HG03039 (cell line): ENCODE results near the gene ANGPTL8.

Experiments used
- ATAC-seq: cut with Tn5 transposase; IDR thresholded peaks from one replicate; pipeline ENCODE4 v1.9.1; 2021; ENCODE audit warnings: mild to moderate bottlenecking, moderate library complexity; ENCODE audit not compliant: unreplicated experiment

The ANGPTL8 gene

DNA sequence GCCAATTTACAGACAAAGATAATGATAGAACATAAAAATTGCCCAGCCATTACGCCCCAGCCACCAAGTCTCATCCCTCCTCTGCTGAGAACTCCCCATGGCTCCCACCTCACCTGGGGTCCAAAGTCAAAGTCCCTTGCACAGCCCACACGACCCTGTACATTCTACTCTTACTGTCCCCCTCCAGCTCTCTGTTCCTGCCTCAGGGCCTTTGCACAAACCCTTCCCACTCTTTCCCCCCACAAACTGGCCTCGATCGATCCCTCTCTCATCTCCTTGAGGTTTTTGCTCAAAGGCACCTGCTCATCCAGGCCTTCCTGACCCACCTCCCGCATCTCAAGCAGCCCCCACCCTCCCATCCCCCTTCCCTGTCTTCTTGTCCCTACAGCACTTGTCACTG, 21.6 kb downstream of the ANGPTL8 start:
- no peak for ATAC-seq

DNA sequence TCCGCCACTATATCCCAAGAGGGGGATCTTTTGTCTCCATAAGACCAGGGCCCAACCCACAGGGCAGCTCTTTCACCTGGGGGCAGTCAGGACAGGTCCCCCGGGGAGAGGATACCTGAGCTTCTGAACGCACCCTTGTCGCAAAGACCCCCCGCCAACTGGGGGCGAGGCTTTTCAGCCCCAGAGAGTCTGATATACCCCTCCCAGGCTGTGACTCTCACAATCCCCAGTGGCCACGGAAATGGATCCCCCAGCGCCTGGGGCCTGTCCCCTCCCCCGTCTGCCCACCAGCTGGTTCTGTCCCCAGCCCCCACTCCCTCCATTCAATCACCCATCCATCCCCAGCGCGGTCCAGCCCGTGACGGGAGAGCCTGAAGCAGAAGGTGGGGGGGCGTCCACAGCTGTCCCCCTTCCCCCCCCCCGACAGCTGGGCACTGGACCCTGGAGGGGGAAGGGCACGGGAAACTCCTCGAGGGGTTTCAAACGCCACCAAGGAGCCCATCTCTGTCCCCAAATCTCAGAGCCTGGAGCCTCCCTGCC, 22.1 kb downstream of the ANGPTL8 start:
- no peak for ATAC-seq

DNA sequence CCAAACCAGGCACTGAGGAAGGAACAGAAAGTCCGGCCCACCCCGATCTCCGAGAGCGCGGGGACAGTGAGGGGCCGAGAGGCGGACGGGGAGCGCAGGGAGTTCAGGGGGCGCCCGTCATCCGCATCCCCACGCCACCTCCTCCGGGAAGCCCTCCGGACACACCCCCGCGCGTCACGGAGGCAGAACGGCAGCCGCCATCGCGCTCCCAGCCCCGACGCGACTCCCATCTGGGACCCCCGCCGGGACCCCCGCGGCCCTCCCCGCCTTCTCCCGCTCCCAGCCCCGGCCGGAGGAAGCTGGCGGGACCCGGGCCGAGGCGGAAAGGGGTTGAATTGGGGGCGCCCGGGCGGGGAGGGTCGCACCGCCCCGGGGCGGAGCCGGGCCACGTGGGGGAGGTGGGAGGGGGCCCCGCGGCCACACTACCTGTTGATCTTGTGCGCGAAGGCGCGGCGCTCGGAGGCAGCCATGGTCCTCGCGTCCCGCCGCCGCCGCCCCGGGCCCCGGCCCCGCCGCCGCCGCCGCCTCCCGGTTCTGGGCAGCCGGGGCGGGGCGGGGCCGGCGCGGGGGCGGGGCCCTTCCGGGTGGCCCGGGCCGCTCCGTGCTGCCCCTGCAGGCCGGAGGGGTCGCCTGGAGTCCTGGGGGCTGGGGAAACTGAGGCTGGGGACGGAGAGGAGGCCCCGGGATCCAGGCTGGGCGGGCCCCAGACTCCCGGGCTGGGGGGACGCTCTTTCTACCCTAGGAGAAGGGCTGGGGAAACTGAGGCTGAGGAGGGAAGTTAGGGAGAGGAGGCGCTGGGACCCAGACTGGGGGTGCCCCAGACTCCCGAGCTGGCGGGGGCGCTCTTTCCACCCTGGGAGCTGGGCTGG, 22.8 kb downstream of the ANGPTL8 start, which contains the start of gene DOCK6:
DOCK6 (minus strand) TSS at position 554 of the 869 bp plus-strand sequence; CDS start at position 470, 84 bp downstream.
- ATAC-seq = no peak

DNA sequence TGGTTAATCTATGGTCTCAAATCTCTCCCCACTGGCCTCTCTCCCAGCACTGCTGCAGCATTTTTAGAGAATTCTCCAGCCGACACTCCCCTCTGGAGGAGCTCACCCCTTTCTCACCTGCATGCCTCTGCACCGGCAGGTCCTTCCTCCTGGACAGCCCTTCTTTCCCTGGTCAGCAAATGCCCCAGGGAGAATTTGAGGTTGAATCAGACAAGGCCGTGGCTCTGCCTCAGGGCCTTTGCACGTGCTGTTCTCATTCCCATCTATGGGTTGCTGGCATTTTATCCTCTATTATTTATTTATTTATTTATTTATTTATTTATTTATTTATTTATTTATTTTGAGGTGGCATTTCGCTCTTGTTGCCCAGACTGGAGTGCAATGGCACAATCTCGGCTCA, 24.3 kb downstream of the ANGPTL8 start:
- no peak for ATAC-seq

DNA sequence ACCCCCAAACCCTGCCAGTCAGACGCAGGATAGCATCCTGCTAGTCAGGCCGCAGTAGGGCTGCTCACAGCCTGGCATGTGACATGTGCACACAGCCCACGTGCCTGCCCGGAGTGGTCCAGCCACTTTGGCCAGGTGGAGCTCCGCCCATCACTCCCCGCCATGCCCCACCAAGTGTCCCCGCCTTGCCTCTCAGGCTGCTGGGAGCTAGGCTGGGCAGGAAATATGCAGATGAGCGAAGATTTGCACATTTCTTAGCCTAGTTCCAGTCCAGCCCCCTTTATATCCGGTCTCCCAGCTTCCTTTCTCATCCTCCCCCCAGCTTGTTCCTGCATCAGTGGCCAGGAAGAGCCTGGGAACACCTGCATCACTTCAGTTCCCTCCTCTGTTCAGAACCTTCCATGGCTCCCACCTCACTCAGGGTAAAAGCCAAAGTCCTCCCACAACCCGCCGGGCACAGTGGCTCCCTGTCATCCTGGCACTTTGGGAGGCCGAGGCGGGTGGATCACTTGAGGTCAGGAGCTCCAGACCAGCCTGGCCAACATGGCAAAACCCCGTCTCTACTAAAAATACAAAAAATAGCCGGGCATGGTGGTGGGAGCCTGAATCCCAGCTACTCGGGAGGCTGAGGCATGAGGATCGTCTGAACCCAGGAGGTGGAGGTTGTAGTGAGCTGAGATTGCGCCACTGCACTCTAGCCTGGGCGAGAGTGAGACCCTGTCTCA, 25.2 kb downstream of the ANGPTL8 start:
- ATAC-seq = no peak

DNA sequence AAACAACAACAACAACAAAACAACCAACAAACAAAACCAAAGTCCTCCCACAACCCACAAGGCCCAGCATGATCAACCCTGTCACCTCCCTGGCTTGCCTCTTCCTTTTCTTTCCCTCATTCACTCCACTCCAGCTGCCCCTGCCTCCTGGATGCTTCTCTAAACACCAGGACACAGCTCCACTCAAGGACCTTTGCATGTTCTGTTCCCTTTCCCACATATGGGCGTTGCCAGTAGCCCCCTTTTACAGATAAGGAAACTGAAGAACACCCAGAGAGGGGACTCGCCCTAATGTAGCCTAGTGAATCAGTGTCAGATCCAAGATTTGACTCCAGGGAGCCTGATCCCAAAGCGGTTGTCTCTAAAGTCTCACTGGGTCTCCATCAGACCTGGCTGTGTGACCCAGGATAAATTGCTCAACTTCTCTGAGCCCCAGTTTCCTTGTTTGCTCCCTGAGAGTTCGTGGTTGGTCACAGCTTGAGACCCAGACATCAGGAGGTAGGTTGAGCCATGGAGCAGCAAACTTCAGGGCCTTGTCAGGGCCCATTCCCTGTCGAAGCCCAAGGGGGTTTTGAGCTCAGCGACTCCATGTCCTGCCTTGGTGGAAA, 25.9 kb downstream of the ANGPTL8 start:
- no peak for ATAC-seq

DNA sequence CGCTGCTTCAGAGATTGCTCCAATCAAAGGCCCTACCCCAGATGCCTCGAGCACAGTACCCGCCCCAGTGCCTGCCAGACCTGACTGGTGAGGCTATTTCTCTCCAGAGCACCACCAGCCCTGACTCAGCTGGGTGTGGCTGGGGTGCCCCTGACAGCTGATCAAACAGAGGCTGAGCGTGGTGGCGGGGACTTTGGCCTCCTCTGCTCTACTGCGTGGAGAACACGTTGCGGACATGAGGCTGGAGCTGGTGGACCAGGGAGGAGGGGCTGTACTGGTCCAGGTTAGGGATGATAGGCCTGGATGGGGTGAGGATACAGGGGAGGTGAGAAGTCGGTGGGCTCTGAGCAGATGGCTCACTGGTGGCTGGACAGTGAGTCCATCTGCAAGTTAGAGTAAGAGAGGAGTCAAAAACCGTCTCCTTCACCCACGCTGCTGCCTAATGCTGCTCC, 26.4 kb downstream of the ANGPTL8 start:
- ATAC-seq = no peak

DNA sequence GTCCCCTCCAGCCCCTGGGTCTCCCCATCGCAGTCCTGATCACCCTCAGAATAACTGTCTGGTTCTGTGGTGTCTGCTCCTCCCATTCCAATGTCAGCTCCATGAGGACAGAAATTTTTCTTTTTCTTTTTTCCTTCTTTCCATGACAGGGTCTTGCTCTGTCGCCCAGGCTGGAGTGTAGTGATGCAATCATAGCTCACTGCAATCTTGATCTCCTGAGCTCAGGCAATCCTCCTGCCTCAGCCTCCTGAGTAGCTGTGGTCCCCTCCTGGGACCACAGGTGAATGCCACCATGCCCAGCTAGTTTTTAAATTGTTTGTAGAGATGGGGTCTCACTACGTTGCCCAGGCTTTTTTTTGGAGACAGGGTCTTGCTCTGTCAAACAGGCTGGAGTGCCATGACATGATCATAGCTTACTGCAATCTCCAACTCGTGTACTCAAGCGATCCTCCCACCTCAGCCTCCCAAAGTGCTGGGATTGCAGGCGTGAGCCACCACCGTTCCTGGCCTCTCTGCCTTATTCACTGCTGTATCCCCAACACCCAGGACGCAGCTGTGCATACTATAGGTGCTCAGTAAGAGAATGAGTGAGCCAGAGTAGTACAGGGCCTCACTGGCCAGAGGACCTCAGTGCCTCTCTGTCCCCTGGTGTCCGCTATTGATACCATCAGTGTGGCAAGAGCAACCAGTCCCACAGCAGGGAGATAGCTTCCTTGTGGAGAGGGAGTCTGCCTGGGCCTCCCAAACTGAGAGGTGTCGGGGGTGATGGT, 28.1 kb downstream of the ANGPTL8 start:
- ATAC-seq = no peak

DNA sequence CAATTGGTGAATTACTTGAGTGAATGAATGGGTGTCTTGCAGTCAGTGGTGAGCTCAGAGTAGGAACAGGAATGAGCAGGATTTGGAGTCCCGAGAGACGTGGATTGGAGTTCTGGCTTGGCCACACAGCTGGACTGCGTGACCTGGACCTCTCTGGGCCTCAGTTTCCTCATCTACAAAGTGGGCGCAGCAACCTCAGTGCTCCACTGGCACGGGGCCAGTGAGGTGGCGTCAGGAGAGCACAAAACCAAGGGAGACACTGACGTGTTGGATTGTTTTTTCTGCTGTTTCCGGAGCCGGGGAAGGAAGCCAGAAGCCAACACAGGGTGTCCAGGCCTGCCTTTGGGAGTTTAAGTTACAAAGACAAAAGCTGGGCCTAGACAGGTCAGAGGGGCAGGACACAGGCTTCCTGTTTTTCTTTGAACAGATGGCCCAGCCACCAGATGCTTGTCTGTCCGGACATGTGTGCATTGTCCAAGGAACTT, 29.4 kb downstream of the ANGPTL8 start:
- ATAC-seq = no peak

DNA sequence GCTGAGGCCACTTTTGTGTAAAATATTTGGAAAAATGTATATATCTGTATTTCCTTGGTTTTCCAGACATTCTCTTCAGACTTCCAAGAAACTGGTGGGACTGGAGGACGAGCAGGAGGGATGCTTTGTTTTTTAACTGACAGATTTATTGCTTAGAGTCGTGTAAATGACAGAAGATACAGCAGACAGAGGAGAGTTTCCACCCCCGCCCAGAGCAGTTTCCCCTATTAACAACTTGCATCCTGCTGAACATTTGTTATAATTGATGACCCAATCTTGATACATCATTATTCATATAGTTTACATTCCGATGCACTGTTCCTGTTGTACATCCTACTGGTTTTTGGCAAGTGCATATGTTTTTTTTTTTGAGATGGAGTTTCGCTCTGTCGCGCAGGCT, 30.0 kb downstream of the ANGPTL8 start:
- no peak for ATAC-seq

DNA sequence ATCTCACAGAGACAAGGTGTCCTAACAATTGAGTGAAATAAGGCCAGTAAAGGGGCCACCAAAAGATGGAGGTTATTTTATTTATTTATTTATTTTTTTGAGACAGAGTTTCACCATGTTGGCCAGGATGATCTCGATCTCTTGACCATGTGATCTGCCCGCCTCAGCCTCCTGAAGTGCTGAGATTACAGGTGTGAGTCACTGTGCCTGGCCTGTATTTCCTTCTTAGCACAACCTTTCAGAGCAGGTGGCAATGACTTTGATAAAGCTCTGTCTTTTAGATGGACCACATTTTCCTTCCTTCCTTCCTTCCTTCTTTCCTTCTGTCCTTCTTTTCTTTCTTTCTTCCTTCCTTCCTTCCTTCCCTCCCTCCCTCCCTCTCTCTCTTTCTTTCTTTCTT, 33.9 kb downstream of the ANGPTL8 start:
- ATAC-seq = no peak

DNA sequence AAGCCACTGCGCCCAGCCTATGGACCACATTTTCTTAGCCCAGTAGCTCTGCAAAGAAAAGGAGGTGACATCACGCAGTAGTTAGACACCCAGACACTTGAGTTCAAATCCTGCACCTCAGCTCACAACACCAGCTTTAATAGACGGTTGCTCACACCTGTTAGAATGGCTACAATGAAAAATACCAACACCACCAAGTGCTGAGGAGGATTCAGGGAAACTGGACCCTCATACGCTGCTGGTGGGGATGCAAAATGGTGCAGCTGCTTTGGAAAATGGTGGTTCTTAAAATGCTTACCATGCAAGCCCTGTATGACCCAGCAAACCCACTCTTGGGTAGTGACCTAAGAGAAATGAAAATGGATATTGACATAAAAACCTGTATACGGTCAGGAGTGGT, 34.6 kb downstream of the ANGPTL8 start:
- no peak for ATAC-seq

DNA sequence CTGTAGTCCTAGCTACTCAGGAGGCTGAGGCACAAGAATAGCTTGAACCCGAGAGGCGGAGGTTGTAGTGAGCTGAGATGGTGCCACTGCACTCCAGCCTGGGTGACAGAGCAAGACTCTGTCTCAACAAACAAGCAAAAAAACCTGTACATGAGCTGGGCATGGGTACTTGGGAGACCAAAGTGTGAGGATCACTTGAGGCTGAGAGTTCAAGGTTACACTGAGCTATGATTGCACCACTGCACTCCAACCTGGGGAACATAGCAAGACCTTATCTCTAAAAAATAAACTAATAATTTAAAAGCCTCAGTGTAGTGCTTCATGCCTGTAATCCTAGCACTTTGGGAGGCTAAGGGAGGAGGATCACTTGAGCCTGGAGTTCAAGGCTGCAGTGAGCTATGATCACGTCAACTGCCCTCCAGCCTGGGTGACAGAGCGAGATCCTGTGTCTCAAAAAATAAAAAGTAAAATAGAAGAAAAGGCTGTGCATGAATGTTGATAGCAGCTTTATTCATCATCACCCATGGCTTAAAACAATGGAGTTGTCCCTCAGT, 35.2 kb downstream of the ANGPTL8 start:
- ATAC-seq = no peak

DNA sequence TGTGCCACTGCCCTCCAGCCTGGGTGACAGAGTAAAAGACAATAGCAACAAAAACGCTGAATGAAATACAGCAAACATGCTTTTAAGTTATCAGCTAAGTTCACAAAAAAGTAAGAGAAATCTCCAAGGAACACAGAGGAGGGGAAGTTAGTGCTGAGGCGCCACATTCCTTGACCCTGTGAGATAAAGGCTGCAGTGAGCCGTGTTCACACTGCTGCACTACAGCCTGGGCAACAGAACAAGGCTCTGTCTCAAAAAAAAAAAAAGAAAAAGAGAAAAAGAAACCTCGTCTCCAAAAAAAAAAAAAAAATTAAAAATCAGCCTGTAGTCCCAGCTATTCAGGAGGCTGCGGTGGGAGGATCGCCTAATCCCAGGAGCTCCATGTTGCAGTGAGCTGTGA, 39.3 kb downstream of the ANGPTL8 start:
- no peak for ATAC-seq

DNA sequence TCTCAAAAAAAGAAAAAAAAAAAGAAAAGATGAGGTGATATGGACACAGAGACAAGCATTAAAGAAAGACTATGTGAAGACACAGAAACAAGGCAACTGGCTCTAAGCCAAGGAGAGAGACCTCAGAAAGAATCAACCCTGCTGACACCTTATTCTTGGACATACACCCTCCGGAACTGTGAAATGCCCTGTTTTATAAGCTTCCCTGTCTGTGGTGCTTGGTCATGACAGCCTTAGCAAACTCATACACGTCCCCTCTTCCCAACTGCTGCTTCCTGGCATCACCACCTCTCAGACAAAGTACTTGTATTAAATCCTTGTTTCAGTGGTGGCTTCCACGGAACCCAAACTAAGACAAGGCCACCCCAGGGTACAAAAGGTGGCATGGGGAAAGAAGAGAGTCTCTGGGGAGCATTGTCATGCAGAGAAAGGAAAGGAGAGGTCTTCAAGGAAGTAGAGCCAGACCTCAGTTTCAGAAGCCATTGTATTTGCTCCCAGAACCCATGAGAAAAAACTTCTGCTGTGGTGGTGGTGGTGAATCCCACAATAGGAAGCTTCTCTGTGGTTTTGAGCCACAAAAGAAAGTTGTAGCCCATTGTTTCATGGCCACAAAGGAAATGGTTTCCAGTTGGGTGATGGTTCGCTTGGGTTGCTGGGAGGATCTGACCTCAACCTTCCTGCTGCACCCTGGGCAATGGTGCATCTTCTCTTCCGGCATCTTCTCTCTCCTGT, 40.3 kb downstream of the ANGPTL8 start:
- no peak for ATAC-seq

DNA sequence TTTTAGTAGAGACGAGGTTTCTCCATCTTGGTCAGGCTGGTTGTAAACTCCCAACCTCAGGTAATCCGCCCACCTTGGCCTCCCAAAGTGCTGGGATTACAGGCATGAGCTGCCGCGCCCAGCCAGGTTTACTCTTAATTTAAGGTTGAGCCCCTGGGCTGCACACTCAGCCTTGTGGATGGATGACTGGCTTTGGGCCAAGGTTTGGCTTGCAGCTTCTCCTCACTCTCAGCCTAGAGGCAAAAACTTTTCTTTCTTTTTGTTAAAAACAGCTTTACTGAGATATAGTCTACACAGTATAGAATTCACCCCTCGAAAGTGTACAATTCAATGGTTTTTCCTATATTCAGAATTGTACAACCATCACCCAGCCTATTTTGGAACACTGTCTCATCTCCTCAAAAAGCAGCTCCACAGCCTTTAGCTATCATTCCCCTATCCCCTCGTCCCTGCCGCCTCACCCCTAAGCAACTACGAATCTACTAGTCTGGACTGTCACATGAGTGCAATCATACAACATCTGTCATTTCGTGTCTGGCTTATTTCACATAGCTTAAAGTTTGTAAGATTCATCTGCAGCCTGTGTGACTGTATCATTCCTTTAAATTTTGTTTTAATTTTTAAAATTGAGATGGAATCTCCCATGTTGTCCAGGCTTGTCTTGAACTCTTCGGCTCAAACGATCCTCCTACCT, 42.1 kb downstream of the ANGPTL8 start:
- ATAC-seq = no peak

DNA sequence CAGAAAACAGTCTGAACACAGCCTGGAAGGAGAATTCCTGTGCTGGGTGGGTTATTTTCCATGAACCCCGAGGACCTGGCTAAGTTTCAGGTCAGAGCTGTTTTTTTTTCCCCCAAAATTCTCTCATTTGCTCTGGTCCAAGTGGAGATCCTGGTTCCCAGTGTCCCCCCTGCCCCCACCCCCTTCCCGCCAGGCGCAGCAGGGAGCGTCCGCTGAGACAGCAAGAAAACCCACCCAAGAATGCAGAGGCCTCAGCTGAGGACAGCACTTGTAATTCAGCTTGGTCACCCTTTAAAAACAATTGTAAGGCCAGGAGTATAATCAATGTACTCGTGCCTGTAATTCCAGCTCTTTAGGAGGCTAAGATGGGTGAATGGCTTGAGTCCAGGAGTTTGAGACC, 45.1 kb downstream of the ANGPTL8 start:
- no peak for ATAC-seq

DNA sequence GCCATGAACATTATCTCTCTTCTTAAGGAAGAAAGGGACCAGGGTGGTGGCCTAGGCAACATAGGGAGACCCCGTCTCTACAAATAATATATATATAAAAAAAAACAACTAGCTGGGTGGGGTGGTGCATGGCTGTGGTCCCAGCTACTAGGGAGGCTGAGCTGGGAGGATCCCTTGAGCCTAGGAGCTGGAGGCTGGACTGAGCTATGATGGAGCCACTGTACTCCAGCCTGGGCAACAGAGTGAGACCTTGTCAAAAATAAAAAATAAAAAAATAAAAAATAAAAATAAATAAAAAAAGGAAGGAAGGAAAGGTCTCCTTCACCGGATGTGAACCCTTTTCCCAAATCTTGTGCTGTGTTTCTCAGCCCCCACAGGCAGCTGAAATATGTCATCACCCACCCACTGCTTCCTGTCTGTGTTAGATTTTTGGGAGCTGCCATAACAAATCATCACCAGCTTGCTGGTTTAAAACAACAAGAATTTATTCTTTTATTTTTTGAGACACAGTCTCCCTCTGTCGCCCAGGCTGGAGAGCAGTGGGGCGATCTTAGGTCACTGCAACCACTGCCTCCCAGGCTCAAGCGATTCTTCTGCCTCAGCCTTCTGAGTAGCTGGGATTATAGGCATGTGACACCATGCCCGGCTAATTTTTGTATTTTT, 47.0 kb downstream of the ANGPTL8 start:
- ATAC-seq = no peak
